22Rv1 (cell line): Measurements from ENCODE around the gene CNPY3.
"Not testable (repeated sequence)": the region's sequence is repeated elsewhere in the genome, so short reads cannot be mapped to it uniquely, and the experiment has no call there.

ENCODE experiments used
- CTCF ChIP-seq: fragments of 450-650 bp; IDR thresholded peaks from 2 replicates; pipeline ENCODE4 v1.5.1; 2017; ENCODE audit warnings: mild to moderate bottlenecking
- ZFX ChIP-seq: fragments of 450-650 bp; IDR thresholded peaks from 2 replicates; pipeline ENCODE4 v1.6.1; 2017; ENCODE audit warnings: antibody characterized with exemption, borderline replicate concordance

DNA sequence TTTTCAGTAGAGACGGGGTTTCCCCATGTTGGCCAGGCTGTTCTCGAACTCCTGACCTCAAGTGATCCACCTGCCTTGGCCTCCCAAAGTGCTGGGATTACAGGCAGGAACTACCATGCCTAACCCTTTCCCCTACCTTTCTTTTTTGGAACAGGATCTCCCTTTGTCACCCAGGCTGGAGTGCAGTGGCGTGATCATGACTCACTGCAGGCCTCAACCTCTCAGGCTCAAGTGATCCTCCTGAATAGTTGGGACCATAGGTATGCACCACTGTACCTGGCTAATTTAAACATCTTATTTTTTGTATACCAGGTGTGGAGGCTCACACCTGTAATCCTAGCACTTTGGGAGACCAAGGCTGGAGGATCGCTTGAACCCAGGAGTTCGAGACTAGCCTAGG is 12.1 kb downstream of the CNPY3 start:
- TF ChIP-seq CTCF, ZFX: not testable (repeated sequence)
